ENCODE data around the gene PLSCR4.
"Not testable (repeated sequence)": the region's sequence is repeated elsewhere in the genome, so short reads cannot be mapped to it uniquely, and the experiment has no call there.

The PLSCR4 gene, protein sequence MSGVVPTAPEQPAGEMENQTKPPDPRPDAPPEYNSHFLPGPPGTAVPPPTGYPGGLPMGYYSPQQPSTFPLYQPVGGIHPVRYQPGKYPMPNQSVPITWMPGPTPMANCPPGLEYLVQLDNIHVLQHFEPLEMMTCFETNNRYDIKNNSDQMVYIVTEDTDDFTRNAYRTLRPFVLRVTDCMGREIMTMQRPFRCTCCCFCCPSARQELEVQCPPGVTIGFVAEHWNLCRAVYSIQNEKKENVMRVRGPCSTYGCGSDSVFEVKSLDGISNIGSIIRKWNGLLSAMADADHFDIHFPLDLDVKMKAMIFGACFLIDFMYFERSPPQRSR

DNA sequence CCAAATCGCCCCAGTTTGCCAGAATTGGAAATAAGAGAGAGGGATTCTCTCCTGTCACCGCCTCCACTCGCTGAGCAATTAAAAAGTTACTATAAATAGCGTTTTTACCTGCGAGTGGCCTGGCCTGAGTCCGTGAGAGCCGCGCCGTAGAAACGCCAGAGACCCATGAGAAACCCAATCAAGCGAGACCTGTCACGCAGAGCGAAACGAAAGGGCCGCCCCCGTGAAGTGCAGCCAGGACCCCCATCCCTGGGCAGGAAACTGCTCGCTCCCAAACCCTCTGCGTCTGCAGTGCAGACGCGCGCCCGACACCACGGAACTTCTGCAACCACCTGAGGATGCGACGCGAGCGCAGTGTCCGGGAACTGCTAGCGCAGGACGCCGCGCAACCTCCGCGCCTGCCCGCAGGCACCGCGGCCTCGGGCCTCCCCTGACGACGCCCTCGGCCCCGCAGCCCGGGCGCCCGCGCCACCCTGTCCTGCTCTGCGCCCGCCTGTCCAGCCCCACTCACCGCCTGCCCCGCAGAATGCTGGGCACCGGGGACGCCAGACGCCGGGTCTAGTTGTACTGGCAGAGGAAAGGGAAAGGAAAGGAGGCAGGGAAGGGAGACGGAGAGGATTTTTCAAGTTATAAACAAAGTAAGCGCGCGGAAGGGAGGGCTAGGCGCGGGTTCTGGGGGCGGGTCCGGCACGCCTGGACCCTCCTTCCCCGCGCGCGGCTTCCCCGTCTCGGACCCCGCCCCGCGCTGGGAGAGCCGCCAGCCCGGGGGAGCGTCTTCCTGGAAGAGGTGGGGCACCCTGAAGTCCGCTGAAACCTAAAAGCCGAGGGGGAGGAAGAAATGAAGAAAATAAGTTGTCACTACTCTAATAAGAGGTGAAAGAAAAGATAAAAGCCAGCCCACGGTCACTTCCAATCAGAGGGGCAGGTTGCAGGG is at the start of gene PLSCR4:
Gene PLSCR4 (minus strand): TSS at position 657 of the 934 bp plus-strand sequence. CDS start 29,034 bp downstream, outside the sequence.
- DNase-seq, result no peak

- not testable (repeated sequence) for DNase-seq
Observed at GRCh38 chr3:146293401-146293800, 42.5 kb upstream of the PLSCR4 start.

DNA sequence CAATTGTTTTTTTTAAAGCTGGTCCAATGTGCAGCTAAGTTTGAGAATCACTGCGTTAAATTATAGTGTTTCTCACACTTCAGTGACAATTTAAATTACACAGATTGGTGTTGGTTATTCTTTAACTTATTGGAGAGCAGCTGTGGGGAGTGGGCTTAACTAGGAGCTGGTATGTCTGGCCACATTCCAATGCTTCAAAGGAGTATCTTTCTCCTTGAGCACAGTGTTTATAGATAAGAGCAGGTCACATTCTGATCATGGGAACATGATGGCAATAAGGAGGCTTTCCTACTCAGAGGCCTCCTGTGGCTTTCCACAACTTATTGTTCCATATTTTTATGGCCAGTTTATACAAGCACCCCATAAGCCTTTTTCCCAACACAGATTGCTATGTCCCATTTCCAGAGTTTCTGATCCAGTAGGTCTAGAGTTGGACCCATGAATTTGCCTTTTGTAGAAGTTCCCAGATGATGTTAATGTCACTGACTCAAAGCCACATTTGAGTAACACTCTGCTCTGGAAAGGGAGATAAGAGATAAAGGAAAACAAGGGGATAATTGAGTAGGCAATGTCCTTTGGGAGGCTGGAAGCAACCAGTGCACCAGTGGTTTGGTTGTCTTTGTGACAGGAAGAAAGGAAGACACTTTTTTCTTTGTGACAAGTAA is 33.0 kb upstream of the PLSCR4 start:
- DNase-seq, result no peak

GRCh38 chr3:146280864-146281263 is 30.0 kb upstream of the PLSCR4 start:
- no peak for DNase-seq

- no peak for DNase-seq
Observed at GRCh38 chr3:146279951-146280350, 29.0 kb upstream of the PLSCR4 start.

- no peak for DNase-seq
Observed at GRCh38 chr3:146279013-146279412, 28.1 kb upstream of the PLSCR4 start.

- DNase-seq, result no peak
Observed at GRCh38 chr3:146277953-146278631, 27.2 kb upstream of the PLSCR4 start.

DNA sequence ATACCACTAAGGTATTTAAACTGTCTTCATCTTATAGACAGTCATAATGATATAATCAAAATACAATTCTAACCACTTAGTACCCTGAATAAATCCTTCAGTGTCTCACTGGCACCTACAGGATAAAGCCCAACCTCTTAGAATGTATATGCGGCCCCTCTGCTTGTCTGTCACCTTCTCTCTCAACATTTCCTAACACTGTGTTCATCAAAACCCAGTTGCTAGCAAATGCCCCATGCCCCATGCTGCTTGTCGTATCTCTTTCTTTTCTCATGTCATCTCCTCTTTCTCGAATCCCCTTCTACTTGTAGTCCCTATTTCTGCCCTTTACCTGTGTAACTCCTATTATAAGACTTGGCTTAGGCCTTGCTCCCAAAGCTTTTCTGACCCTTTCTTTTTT is 24.6 kb upstream of the PLSCR4 start:
- no peak for DNase-seq

DNA sequence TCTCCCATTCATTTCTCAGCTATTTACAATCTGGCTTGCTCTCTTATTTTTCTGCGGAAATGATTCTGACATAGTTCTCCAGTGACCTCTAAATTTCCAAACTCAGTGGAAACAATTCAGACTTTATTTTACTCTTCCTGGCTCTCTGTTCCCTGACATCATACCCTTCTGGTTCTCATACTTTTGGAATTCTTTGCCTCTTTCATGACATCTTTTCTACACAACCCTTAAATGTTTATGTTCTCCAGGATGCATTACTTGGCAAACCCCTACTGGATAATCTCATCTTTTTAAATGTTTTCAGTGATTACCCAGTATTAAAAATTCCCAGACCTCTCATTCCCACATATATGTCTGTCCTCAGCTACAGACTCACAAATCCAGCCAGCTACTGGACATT is 23.9 kb upstream of the PLSCR4 start:
- no peak for DNase-seq

- no peak for DNase-seq
Observed at GRCh38 chr3:146273721-146274407, 23.0 kb upstream of the PLSCR4 start.

- no peak for DNase-seq
Observed at GRCh38 chr3:146271180-146271579, 20.3 kb upstream of the PLSCR4 start.

DNA sequence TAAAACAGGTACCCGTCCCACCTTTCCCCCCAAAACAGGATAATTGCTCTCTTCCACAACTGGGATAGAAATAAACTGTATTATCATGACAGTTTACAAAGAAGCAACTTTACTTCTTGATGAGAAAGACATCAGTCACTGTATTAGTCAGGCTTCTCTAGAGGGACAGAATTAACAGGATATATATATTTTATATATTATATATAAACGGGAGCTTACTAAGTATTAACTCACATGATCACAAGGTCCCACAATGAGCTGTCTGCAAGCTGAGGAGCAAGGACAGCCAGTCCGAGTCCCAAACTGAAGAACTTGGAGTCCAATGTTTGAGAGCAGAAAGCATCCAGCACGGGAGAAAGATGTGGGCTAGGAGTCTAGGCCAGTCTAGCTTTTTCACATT is 18.4 kb upstream of the PLSCR4 start:
- no peak for DNase-seq

GRCh38 chr3:146268535-146269219 is 17.8 kb upstream of the PLSCR4 start:
- no peak for DNase-seq

DNA sequence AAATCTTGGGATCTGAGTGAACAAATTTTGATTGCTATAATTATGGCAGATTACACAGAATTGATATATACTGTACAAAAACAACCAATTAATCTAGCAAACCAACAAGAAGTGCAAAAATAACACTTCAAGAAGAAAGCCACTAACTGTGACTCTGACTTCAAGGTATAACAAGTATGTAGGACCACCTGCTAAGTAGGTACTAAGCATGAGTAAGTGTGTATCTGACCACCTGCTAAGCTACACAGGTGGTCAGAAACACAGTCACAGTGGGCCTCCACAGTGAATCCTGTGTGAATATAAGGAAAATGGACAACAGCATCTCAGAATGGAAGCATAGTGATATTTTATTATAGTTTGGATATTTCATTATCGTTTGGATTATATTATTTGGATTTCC is 14.8 kb upstream of the PLSCR4 start:
- no peak for DNase-seq

DNA sequence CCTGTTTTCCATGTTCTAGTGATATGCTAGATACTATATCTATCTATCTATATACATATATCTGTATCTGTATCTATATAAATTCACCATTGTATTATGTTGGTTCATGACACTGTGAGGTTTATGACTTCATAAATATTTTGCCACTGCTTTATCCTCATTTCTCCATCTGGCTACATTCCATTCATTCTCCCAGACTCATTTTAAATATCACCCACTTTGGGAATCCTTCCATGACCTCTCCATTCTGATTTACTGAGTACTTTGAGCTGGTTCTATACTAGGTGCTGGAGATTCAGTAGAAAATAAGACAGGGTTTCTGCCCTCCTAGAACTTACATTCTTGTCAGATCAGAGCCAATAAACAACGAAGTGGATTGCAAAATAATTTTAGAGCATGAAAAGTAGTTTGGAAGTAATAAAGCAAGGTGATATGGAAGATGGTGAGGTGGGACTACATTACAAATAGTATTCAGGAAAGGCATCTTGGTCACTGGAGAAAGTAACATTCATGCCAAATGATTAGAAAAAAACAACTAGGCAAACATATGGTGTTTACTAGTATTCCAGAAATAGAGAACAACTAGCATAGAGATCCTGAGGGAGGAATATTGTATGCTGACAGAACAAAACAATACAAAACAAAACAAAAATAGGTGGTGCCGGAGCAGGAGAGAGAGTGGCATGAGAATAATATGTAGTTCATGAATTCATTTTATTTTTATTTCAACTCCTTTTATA is 11.6 kb upstream of the PLSCR4 start:
- no peak for DNase-seq

- DNase-seq, result no peak
Observed at GRCh38 chr3:146259880-146260589, 9.1 kb upstream of the PLSCR4 start.

DNA sequence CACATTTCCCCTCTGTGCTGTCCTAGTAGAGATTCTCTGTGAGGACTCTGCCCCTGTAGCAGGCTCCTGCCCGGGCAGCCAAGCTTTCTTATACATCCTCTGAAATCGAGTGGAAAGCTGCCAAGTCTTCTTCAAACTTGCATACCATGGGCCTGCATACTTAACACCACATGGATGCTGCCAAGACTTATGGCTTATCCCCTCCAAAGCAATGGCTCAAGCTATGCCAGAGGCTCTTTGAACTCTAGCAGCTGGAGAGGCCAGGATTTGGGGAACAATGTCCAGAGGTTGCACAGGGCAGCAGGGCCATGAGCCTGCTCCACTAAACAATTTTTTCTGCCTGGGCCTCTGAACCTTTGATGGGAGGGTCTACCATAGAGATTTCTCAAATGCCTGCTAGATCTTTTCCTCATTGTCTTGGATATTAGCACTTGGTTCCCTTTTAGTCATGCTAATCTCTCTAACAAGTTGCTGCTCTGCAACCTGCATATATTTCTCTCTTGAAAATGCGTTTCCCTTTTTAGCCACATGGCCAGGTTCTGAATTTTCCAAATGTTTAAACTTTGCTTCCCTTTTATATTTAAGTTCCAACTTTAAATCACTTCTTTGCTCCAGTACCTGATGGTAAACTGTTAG is 6.1 kb upstream of the PLSCR4 start:
- no peak for DNase-seq

GRCh38 chr3:146252445-146252844 is 1.5 kb upstream of the PLSCR4 start:
- not testable (repeated sequence) for DNase-seq

DNA sequence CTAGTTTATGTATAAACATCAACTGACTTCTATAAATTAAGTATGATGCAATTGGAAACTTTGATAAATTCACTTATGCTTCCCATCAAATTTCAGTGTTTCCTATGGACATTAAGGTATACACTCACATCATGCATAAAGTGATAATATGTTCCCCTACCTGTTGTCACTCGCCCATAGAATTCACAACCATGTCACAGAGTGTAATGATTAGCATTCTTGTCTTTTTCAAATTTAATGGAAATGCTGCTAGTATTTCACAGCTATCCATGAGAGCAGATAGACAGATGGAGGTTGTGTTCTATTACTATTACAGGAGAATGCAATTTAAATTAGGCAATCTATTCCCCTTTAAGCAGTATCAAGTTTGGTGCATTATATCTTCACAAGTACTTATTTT is 984 bp downstream of the PLSCR4 start:
- DNase-seq, result no peak

DNA sequence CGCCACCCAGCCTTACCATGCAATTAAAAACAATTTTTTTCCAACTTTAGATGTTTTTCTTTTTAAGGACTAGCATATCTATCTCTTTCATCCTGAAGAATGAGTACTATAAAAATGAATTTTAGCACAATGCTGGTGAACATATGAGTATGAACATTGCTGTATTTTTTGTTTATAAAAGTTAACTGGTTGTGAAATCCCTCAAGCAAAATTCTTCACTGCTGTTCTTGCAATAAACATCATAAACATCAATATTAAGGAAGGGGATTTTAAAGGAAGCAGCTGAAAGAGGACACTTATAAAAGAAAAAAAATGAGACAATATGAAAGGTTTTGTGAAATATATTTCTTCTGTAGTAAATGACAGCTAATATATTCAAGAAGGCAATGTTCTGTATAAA is 3.0 kb downstream of the PLSCR4 start:
- DNase-seq, result no peak
